IMR-90 (cell line): ENCODE measurements around the gene CAMK4.

Experiments
- CTCF ChIP-seq: conservative IDR thresholded peaks from 2 replicates; pipeline ENCODE4 v1.5.1; 2012; ENCODE audit warnings: mild to moderate bottlenecking, low read depth, low read length, improper control_type of control experiment
- MXI1 ChIP-seq: IDR thresholded peaks from 2 replicates; pipeline ENCODE4 v1.6.1; 2012; ENCODE audit warnings: low read depth, mild to moderate bottlenecking, low read length, moderate library complexity, borderline replicate concordance
- POLR2A ChIP-seq: IDR thresholded peaks from 2 replicates; pipeline ENCODE4 v1.6.1; 2012; ENCODE audit warnings: mild to moderate bottlenecking, low read depth, low read length

DNA sequence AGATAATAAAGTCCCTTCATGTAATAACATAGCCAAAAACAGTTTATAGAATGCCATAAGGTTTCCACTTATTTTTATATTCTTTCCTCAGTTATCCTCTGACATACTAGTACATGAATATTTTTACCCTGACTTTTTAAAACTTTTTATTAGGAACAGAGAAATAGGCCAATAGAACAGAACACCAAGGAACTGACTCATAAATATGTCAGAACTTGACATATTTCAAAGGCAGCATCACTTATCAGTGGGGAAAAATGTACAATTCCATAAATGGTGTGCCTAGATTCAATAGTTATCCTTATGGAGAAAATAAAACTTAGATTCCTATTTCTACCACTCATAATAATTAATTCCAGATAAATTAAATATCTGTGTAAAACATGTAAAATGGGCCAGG lies 278.8 kb downstream of the CAMK4 start:
- TF ChIP-seq CTCF (no peak), MXI1 (no peak), POLR2A (no peak)
